ENCODE measurements around the gene SLC17A1.

DNA sequence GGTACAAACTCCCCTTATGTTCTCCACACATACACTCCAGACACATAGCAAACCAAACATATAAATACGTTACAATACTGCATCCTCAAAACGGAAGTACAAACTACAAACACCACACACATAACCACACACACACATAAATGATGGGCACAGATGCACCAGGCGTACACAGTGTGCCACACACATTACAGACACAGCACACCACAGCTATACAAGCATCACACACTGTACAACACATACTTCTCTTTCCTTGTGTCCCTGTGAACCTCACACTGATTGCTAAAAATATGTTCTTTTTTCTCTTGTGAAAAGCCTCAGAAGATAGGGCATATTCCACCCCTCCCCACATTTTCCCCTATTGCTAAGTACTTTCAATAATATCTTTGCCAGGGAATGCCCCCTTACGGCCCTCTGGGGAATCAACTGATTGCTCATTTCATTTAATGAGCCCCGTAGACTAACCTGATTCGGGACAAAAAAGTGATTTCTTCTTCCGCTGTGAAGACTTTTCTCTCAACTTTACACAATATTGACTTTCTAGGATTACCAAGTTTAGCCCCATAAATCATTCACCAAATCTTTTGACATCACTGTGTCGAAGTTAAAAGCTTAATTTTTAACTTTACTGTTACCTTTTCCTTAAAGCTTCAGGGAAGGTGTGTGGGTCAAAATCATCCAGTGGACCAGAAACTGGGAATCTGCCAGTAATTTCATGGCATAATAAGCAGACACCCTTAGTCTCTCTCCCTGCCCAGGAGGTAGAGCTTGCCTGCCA is at the start of gene SLC17A1:
- TF ChIP-seq SUZ12 (IDR thresholded peaks at IDR 0.05; ENCODE audit: extremely low read depth, insufficient read depth, insufficient read length) (no peak), ZNF274 (IDR thresholded peaks at IDR 0.05; ENCODE audit: low read depth, low read length) (no peak), YY1 (IDR thresholded peaks at IDR 0.05; ENCODE audit: insufficient read depth, insufficient read length) (no peak)
